Body of pancreas (tissue), 4 donors: ENCODE data around the gene ZDHHC24.

Experiments
- POLR2A ChIP-seq, 3 donors: fragments of 450-650 bp; IDR thresholded peaks; one replicate each; pipeline ENCODE4 v1.6.1; 2016; ENCODE audit warnings: antibody characterized with exemption in 3 of 3, mild to moderate bottlenecking in 2 of 3
- TF ChIP-seq, protein P1 (sequence below), 7 experiments: fragments of 450-650 bp in 4 of 7; fragments of 200-600 bp in 3 of 7; sonication (generic) in 3 of 7; IDR thresholded peaks; one replicate each; pipeline ENCODE4 v1.5.1; 2016 to 2019; ENCODE audit warnings: antibody characterized with exemption in 7 of 7

DNA sequence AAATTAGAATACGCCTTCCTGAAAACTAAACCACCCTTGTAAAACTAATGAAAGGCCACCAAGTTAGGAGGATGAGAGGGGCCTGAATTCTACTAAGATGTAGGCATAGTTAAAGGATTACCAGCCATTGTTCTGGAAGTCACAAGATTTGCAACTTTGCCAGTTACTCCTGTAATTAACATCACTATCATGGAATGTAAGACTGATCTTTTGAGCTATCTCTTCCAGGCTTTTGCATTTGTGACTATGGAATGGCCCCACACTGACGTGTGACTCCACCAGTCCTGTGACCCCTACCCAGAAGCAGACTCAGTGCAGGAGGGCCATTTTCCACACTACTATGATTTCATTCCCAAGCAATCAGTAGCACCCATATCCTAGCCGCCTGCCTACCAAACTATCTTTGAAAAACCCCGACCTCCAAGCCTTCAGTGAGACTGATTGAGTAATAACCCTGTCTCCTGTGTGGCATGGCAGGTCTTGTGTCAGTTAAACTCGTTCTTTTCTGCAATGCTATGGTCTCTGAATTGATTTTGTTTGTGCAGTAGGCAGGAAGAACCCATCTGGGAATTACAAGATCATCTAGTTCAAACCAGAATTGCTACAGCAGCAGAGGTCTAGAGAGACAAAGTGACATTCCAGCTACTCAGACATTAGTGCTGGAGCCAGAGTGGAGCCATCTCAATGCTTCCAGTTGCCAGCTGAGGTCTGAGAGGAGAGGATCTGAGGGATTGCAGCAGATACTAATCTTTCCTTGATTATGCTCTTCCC lies 24.4 kb upstream of the ZDHHC24 start:
- TF ChIP-seq, protein P1, sequence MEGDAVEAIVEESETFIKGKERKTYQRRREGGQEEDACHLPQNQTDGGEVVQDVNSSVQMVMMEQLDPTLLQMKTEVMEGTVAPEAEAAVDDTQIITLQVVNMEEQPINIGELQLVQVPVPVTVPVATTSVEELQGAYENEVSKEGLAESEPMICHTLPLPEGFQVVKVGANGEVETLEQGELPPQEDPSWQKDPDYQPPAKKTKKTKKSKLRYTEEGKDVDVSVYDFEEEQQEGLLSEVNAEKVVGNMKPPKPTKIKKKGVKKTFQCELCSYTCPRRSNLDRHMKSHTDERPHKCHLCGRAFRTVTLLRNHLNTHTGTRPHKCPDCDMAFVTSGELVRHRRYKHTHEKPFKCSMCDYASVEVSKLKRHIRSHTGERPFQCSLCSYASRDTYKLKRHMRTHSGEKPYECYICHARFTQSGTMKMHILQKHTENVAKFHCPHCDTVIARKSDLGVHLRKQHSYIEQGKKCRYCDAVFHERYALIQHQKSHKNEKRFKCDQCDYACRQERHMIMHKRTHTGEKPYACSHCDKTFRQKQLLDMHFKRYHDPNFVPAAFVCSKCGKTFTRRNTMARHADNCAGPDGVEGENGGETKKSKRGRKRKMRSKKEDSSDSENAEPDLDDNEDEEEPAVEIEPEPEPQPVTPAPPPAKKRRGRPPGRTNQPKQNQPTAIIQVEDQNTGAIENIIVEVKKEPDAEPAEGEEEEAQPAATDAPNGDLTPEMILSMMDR (IDR thresholded peaks at IDR 0.05), result no peak
- TF ChIP-seq POLR2A (IDR thresholded peaks at IDR 0.05), result no peak
